Trophoblast cell (in vitro differentiated cells and primary cell): ENCODE measurements around the gene ZNF394.

Experiments used
- DNase-seq, 2 donors: peaks; one replicate each; pipeline ENCODE4 v3.0.0-alpha.2; 2016
- H2AFZ ChIP-seq: 2 replicates; pipeline ENCODE4 v1.6.1; 2013; ENCODE audit warnings: low read length, moderate library complexity, mild to moderate bottlenecking; ENCODE audit not compliant: insufficient read depth, poor library complexity
- H2AK5ac ChIP-seq: 2 replicates; pipeline ENCODE4 v1.6.1; 2013; ENCODE audit warnings: mild to moderate bottlenecking, low read length
- H2BK120ac ChIP-seq: 2 replicates; pipeline ENCODE4 v1.6.1; 2013; ENCODE audit warnings: low read length, mild to moderate bottlenecking, moderate library complexity; ENCODE audit not compliant: insufficient read depth, poor library complexity
- H2BK12ac ChIP-seq: 2 replicates; pipeline ENCODE4 v1.6.1; 2013; ENCODE audit warnings: mild to moderate bottlenecking, low read length, moderate library complexity
- H2BK5ac ChIP-seq: 2 replicates; pipeline ENCODE4 v1.6.1; 2013; ENCODE audit warnings: low read length, low read depth, moderate library complexity, mild to moderate bottlenecking; ENCODE audit not compliant: poor library complexity
- H3K14ac ChIP-seq: 2 replicates; pipeline ENCODE4 v1.6.1; 2013; ENCODE audit warnings: mild to moderate bottlenecking, low read length
- H3K18ac ChIP-seq: 2 replicates; pipeline ENCODE4 v1.6.1; 2013; ENCODE audit warnings: mild to moderate bottlenecking, low read length
- H3K23ac ChIP-seq: 2 replicates; pipeline ENCODE4 v1.6.1; 2013; ENCODE audit warnings: low read length
- H3K27ac ChIP-seq: 2 replicates; pipeline ENCODE4 v1.5.1; 2013; ENCODE audit warnings: low read depth, mild to moderate bottlenecking, inconsistent platforms, low read length, moderate library complexity
- H3K27me3 ChIP-seq: 2 replicates; pipeline ENCODE4 v1.6.1; 2013; ENCODE audit warnings: inconsistent platforms, mild to moderate bottlenecking, low read length, moderate library complexity; ENCODE audit not compliant: insufficient read depth
- H3K36me3 ChIP-seq, 2 experiments: 1 replicate in 1 of 2; 2 replicates in 1 of 2; pipeline ENCODE4 v1.6.1; 2013; ENCODE audit warnings: low read length in 2 of 2, mild to moderate bottlenecking in 2 of 2, moderate library complexity in 1 of 2; ENCODE audit not compliant: insufficient read depth in 2 of 2, control insufficient read depth in 1 of 2
- H3K4ac ChIP-seq: 2 replicates; pipeline ENCODE4 v1.6.1; 2013; ENCODE audit warnings: low read depth, mild to moderate bottlenecking, low read length, moderate library complexity
- H3K4me1 ChIP-seq, 2 experiments: 1 replicate in 1 of 2; 2 replicates in 1 of 2; pipeline ENCODE4 v1.6.1; 2013; ENCODE audit warnings: low read length in 2 of 2, mild to moderate bottlenecking in 2 of 2, moderate library complexity in 1 of 2; ENCODE audit not compliant: insufficient read depth in 2 of 2, control insufficient read depth in 1 of 2
- H3K4me2 ChIP-seq: 2 replicates; pipeline ENCODE4 v1.6.1; 2013; ENCODE audit warnings: inconsistent platforms, mild to moderate bottlenecking, low read length, moderate library complexity
- H3K4me3 ChIP-seq: 2 replicates; pipeline ENCODE4 v1.5.1; 2013; ENCODE audit warnings: mild to moderate bottlenecking, low read depth, low read length, inconsistent platforms
- H3K79me1 ChIP-seq: one replicate; pipeline ENCODE4 v1.6.1; 2013; ENCODE audit warnings: low read length
- H3K79me2 ChIP-seq: 2 replicates; pipeline ENCODE4 v1.6.1; 2013; ENCODE audit warnings: low read length, mild to moderate bottlenecking; ENCODE audit not compliant: control insufficient read depth, insufficient read depth, poor library complexity
- H3K9ac ChIP-seq: 2 replicates; pipeline ENCODE4 v1.6.1; 2013; ENCODE audit warnings: mild to moderate bottlenecking, low read length
- H3K9me3 ChIP-seq: 2 replicates; pipeline ENCODE4 v1.6.1; 2013; ENCODE audit warnings: low read depth, mild to moderate bottlenecking, control low read depth, inconsistent platforms, low read length; ENCODE audit not compliant: insufficient read depth
- H4K12ac ChIP-seq: 2 replicates; pipeline ENCODE4 v1.6.1; 2013; ENCODE audit warnings: low read depth, mild to moderate bottlenecking, low read length, moderate library complexity
- H4K8ac ChIP-seq: 2 replicates; pipeline ENCODE4 v1.6.1; 2013; ENCODE audit warnings: low read depth, mild to moderate bottlenecking, low read length, moderate library complexity
- H4K91ac ChIP-seq: one replicate; pipeline ENCODE4 v1.6.1; 2013; ENCODE audit warnings: low read depth, mild to moderate bottlenecking, low read length, moderate library complexity
- WGBS: extraction: QIAGEN DNeasy Blood & Tissue Kit; methylation state at CpG from one replicate; pipeline ENCODE4 v1.1.7; 2013; ENCODE audit warnings: missing lambda C conversion rate; ENCODE audit not compliant: insufficient read length, insufficient coverage; ENCODE audit errors: extremely low coverage; 5-methylcytosine and 5-hydroxymethylcytosine counted together

ZNF394 gene

GRCh38 chr7:99543081-99543671 lies 43.1 kb upstream of the ZNF394 start:
- Histone ChIP-seq H2BK120ac (no peak overlapping the region), H3K4me3 (peak overlapping the region; percentile 21), H2AFZ (no peak overlapping the region), H3K36me3 (peaks cover 3 to 11% of the 10 kb centered on the region in 2 experiments), H2BK5ac (no peak overlapping the region), H4K8ac (no peak overlapping the region), H3K23ac (no peak overlapping the region), H3K18ac (no peak overlapping the region), H4K12ac (no peak overlapping the region), H3K4me1 (no peaks in the 10 kb centered on the region), H3K4me2 (no peak overlapping the region), H3K9ac (no peak overlapping the region), H3K14ac (no peak overlapping the region), H3K27ac (no peak overlapping the region), H3K27me3 (no peaks in the 10 kb centered on the region), H2AK5ac (no peak overlapping the region), H4K91ac (no peak overlapping the region), H2BK12ac (no peak overlapping the region), H3K79me1 (no peaks in the 10 kb centered on the region), H3K4ac (no peak overlapping the region), H3K79me2 (no peaks in the 10 kb centered on the region), H3K9me3 (peaks cover 17% of the 10 kb centered on the region)
- no CpG with 5 or more reads among the region's 34 CpGs for WGBS
- no peak for DNase-seq

GRCh38 chr7:99541212-99541611 lies 41.1 kb upstream of the ZNF394 start:
- no peak overlapping the region for H3K4me3 ChIP-seq

GRCh38 chr7:99540542-99540941 lies 40.5 kb upstream of the ZNF394 start:
- no peak overlapping the region for H4K91ac ChIP-seq
- no peaks in the 10 kb centered on the region for H3K79me1 ChIP-seq
- no peak overlapping the region for H3K4ac ChIP-seq
- no peak overlapping the region for H3K9ac ChIP-seq
- no CpG with 5 or more reads among the region's 5 CpGs for WGBS
- no peak overlapping the region for H3K4me2 ChIP-seq
- H4K8ac ChIP-seq = no peak overlapping the region
- no peak overlapping the region for H4K12ac ChIP-seq
- H3K27me3 ChIP-seq = no peaks in the 10 kb centered on the region
- H3K9me3 ChIP-seq = peaks cover 18% of the 10 kb centered on the region
- H2BK120ac ChIP-seq = no peak overlapping the region
- no peak for DNase-seq
- no peak overlapping the region for H2AK5ac ChIP-seq
- no peak overlapping the region for H3K18ac ChIP-seq
- H3K14ac ChIP-seq = no peak overlapping the region
- no peak overlapping the region for H3K23ac ChIP-seq
- no peak overlapping the region for H2BK12ac ChIP-seq
- H3K36me3 ChIP-seq = peaks cover 2 to 3% of the 10 kb centered on the region in 2 experiments
- H2BK5ac ChIP-seq = no peak overlapping the region
- no peak overlapping the region for H2AFZ ChIP-seq
- H3K4me1 ChIP-seq = no peaks in the 10 kb centered on the region
- no peak overlapping the region for H3K4me3 ChIP-seq
- no peak overlapping the region for H3K27ac ChIP-seq
- no peaks in the 10 kb centered on the region for H3K79me2 ChIP-seq

More at GRCh38 chr7:99541212-99541611, 41.1 kb upstream of the ZNF394 start:
- Histone ChIP-seq H3K23ac (no peak overlapping the region), H3K27me3 (no peaks in the 10 kb centered on the region), H3K9ac (no peak overlapping the region), H3K18ac (no peak overlapping the region), H2BK120ac (no peak overlapping the region), H3K27ac (no peak overlapping the region), H2BK5ac (no peak overlapping the region), H2AFZ (no peak overlapping the region), H3K79me2 (no peaks in the 10 kb centered on the region), H2AK5ac (no peak overlapping the region), H3K4ac (no peak overlapping the region), H3K9me3 (peaks cover 18% of the 10 kb centered on the region), H3K36me3 (peaks cover 3 to 5% of the 10 kb centered on the region in 2 experiments), H3K79me1 (no peaks in the 10 kb centered on the region), H3K4me1 (no peaks in the 10 kb centered on the region), H3K4me2 (no peak overlapping the region), H2BK12ac (no peak overlapping the region), H4K91ac (no peak overlapping the region), H4K12ac (no peak overlapping the region), H3K14ac (no peak overlapping the region), H4K8ac (no peak overlapping the region)
- DNase-seq = peak in 1 of 2 donors; percentile 69
- WGBS = no CpG with 5 or more reads among the region's 9 CpGs

GRCh38 chr7:99539213-99539811 lies 39.2 kb upstream of the ZNF394 start:
- Histone ChIP-seq H3K27ac (no peak overlapping the region), H3K36me3 (peaks cover 2 to 3% of the 10 kb centered on the region in 2 experiments), H3K23ac (no peak overlapping the region), H2BK12ac (no peak overlapping the region), H2AFZ (no peak overlapping the region), H3K18ac (no peak overlapping the region), H3K79me1 (no peaks in the 10 kb centered on the region), H4K8ac (no peak overlapping the region), H2BK5ac (no peak overlapping the region), H3K4me3 (no peak overlapping the region), H3K4me1 (no peaks in the 10 kb centered on the region), H2AK5ac (no peak overlapping the region), H3K4me2 (no peak overlapping the region), H2BK120ac (no peak overlapping the region), H3K9me3 (peaks cover 23% of the 10 kb centered on the region), H3K9ac (no peak overlapping the region), H4K12ac (no peak overlapping the region), H4K91ac (no peak overlapping the region), H3K27me3 (no peaks in the 10 kb centered on the region), H3K79me2 (no peaks in the 10 kb centered on the region), H3K4ac (no peak overlapping the region), H3K14ac (no peak overlapping the region)
- WGBS = no CpG with 5 or more reads among the region's 7 CpGs
- peak in 1 of 2 donors; percentile 24 for DNase-seq
